Measurements from ENCODE around the gene ADGRL2.
"Not testable (repeated sequence)": the region's sequence is repeated elsewhere in the genome, so short reads cannot be mapped to it uniquely, and the experiment has no call there.

The ADGRL2 gene

DNA sequence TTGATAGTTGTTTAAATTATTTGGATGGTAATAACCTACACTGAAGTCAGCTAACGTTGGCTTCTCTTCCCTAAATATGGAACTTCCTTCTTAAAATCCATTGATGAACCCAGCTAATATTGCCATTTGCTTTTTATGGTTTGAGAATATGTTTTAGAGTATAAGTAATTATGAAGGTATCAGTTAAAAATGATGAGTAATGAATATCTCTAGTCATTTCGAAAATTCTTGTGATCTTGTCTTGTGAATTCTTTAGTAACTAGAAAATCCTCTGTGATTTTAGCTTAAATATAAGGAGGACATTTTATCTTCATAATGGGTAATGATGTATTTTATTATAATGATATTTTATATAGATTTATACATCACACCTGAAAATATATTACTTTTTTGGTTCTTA, 50.5 kb downstream of the ADGRL2 start:
- Histone ChIP-seq H3K4me3 (ENCODE audit: low read length) (no peak overlapping the region), H3K36me3 (ENCODE audit: insufficient read depth, low read length) (no peaks in the 10 kb centered on the region), H3K9ac (ENCODE audit: low read depth, low read length) (no peak overlapping the region), H3K4me1 (ENCODE audit: control insufficient read depth, insufficient read depth, low read length) (no peaks in the 10 kb centered on the region), H3K9me3 (replicated peaks; ENCODE audit: low read length) (no peaks in the 10 kb centered on the region), H3K4me2 (ENCODE audit: low read length) (no peak overlapping the region), H3K27me3 (ENCODE audit: control insufficient read depth, insufficient read depth, low read length) (no peaks in the 10 kb centered on the region)

DNA sequence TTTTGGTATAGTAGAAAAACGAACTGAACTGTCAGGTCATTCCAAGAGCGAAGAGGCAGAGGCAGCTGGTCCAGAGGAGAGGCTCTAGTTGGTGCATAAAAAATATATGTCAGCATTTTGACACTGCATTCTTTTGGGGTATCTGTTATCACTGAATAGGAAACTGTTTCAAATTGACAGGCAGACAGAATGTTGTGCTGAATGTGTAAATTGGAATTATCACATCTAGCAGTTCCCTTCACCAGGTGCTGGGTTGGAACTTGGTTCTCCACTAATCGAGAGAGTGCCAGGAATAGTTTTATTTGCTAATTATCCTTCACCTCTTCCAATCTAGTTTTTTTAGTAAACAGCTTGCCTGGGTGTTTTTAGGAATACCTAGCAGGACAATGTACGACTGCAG, 52.2 kb downstream of the ADGRL2 start:
- Histone ChIP-seq H3K4me1 (ENCODE audit: control insufficient read depth, insufficient read depth, low read length) (no peaks in the 10 kb centered on the region), H3K9ac (ENCODE audit: low read depth, low read length) (no peak overlapping the region), H3K9me3 (replicated peaks; ENCODE audit: low read length) (no peaks in the 10 kb centered on the region), H3K36me3 (ENCODE audit: insufficient read depth, low read length) (no peaks in the 10 kb centered on the region), H3K4me2 (ENCODE audit: low read length) (no peak overlapping the region), H3K27me3 (ENCODE audit: control insufficient read depth, insufficient read depth, low read length) (no peaks in the 10 kb centered on the region), H3K4me3 (ENCODE audit: low read length) (no peak overlapping the region)

GRCh38 chr1:81867235-81867634, 66.5 kb downstream of the ADGRL2 start:
- Histone ChIP-seq H3K9ac (ENCODE audit: low read depth, low read length) (no peak overlapping the region), H3K27me3 (ENCODE audit: control insufficient read depth, insufficient read depth, low read length) (no peaks in the 10 kb centered on the region)

DNA sequence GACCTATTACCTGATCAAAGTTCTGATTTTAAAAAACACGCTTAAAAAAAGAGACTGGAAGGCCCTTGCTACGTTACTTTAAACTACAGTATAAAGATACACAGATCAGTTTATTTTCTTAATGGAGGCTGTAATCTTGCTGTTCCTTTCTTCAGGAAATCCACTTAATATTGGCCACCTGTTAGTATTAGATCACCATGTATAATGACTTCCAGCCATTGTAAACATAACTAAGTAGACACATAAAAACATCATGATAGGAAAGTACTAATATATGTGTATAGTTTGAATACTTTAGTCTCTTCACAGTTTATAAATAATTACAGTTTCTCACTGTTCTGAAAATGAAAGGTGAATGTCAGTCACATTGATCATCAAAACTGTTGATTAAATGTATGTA, 68.6 kb downstream of the ADGRL2 start:
- H3K9ac ChIP-seq (ENCODE audit: low read depth, low read length), result no peak overlapping the region
- H3K36me3 ChIP-seq (ENCODE audit: insufficient read depth, low read length), result no peaks in the 10 kb centered on the region
- no peak overlapping the region for H3K4me3 ChIP-seq (ENCODE audit: low read length)
- no peak overlapping the region for H3K4me2 ChIP-seq (ENCODE audit: low read length)
- no peaks in the 10 kb centered on the region for H3K9me3 ChIP-seq (replicated peaks; ENCODE audit: low read length)
- no peaks in the 10 kb centered on the region for H3K4me1 ChIP-seq (ENCODE audit: control insufficient read depth, insufficient read depth, low read length)
- H3K27me3 ChIP-seq (ENCODE audit: control insufficient read depth, insufficient read depth, low read length), result no peaks in the 10 kb centered on the region

More at GRCh38 chr1:81867235-81867634, 66.5 kb downstream of the ADGRL2 start:
- H3K4me2 ChIP-seq (ENCODE audit: low read length), result no peak overlapping the region
- no peak overlapping the region for H3K4me3 ChIP-seq (ENCODE audit: low read length)
- no peaks in the 10 kb centered on the region for H3K4me1 ChIP-seq (ENCODE audit: control insufficient read depth, insufficient read depth, low read length)
- H3K36me3 ChIP-seq (ENCODE audit: insufficient read depth, low read length), result no peaks in the 10 kb centered on the region
- H3K9me3 ChIP-seq (replicated peaks; ENCODE audit: low read length), result no peaks in the 10 kb centered on the region

- H3K4me3 ChIP-seq (ENCODE audit: low read length); H3K9ac ChIP-seq (ENCODE audit: low read depth, low read length); H3K9me3 ChIP-seq (replicated peaks; ENCODE audit: low read length); H3K4me2 ChIP-seq (ENCODE audit: low read length); H3K27me3 ChIP-seq (ENCODE audit: control insufficient read depth, insufficient read depth, low read length); H3K36me3 ChIP-seq (ENCODE audit: insufficient read depth, low read length); H3K4me1 ChIP-seq (ENCODE audit: control insufficient read depth, insufficient read depth, low read length): not testable (repeated sequence)
These were observed 70.4 kb downstream of the ADGRL2 start for GRCh38 chr1:81871091-81871490.

- H3K4me2 ChIP-seq (ENCODE audit: low read length), result no peak overlapping the region
- no peaks in the 10 kb centered on the region for H3K27me3 ChIP-seq (ENCODE audit: control insufficient read depth, insufficient read depth, low read length)
- no peak overlapping the region for H3K4me3 ChIP-seq (ENCODE audit: low read length)
- H3K9me3 ChIP-seq (replicated peaks; ENCODE audit: low read length), result no peaks in the 10 kb centered on the region
- no peaks in the 10 kb centered on the region for H3K36me3 ChIP-seq (ENCODE audit: insufficient read depth, low read length)
- H3K4me1 ChIP-seq (ENCODE audit: control insufficient read depth, insufficient read depth, low read length), result peaks cover 4% of the 10 kb centered on the region
- no peak overlapping the region for H3K9ac ChIP-seq (ENCODE audit: low read depth, low read length)
These were observed 73.2 kb downstream of the ADGRL2 start for GRCh38 chr1:81873946-81874345.

DNA sequence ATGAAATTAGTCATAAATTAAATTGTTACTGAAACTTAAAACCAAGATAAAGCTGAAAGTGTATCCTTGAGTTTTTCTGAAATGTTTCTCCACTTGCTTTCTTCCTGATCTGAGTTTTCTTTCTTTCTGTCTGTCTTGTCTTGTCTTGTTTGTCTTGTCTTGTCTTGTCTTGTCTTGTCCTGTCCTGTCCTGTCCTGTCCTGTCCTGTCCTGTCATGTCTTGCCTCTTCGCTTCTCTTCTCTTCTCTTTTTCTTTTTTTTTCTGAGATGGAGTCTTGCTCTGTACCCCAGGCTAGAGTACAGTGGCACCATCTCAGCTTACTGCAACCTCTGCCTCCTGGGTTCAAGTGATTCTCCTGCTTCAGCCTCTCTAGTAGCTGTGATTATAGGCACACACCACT, 73.7 kb downstream of the ADGRL2 start:
- no peak overlapping the region for H3K4me2 ChIP-seq (ENCODE audit: low read length)
- peaks cover 4% of the 10 kb centered on the region for H3K4me1 ChIP-seq (ENCODE audit: control insufficient read depth, insufficient read depth, low read length)
- H3K4me3 ChIP-seq (ENCODE audit: low read length), result no peak overlapping the region
- no peaks in the 10 kb centered on the region for H3K9me3 ChIP-seq (replicated peaks; ENCODE audit: low read length)
- no peak overlapping the region for H3K9ac ChIP-seq (ENCODE audit: low read depth, low read length)
- H3K27me3 ChIP-seq (ENCODE audit: control insufficient read depth, insufficient read depth, low read length), result no peaks in the 10 kb centered on the region
- no peaks in the 10 kb centered on the region for H3K36me3 ChIP-seq (ENCODE audit: insufficient read depth, low read length)

- H3K9me3 ChIP-seq (replicated peaks; ENCODE audit: low read length), result no peaks in the 10 kb centered on the region
- H3K4me2 ChIP-seq (ENCODE audit: low read length), result no peak overlapping the region
- H3K4me3 ChIP-seq (ENCODE audit: low read length), result no peak overlapping the region
- no peaks in the 10 kb centered on the region for H3K36me3 ChIP-seq (ENCODE audit: insufficient read depth, low read length)
- no peak overlapping the region for H3K9ac ChIP-seq (ENCODE audit: low read depth, low read length)
- H3K27me3 ChIP-seq (ENCODE audit: control insufficient read depth, insufficient read depth, low read length), result no peaks in the 10 kb centered on the region
- peaks cover 4% of the 10 kb centered on the region for H3K4me1 ChIP-seq (ENCODE audit: control insufficient read depth, insufficient read depth, low read length)
These were observed 74.2 kb downstream of the ADGRL2 start for GRCh38 chr1:81874940-81875339.

DNA sequence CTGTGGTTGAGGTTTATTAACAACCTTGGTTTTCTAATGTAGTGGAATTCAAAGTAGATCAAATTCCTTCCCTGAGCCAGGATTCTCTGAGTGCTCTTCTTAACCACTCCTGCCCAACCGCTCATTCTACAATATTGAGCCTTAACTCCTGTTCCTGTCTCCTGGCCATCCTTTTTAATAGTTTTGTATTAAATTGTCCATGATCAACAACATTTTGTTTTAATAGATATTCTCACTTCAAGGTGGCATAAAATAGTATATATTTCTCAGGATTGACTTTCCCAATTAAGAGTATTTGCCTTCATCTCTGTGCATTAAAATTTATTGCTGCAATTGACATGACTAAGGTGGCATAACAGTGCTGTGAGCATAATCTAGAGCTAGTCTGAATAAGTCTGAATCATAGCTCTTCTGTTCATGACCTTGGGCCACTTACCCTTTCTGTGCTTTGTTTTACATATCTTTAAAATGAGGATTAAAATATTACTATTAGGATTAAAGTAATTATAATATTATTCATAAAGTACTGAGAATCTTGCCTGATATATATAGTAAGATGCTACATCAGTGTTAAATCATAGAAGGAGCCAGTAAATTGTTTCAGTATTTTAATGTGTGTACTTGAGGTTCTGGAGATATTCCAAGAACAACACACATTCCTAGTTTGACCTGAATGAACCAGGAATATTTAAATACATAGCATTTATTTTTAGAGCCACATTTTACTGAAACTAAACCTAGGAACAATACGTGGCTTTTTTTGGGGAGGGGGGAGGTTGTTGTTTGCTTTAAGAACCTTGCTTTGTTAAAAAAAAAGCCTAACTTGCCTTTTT, 76.4 kb downstream of the ADGRL2 start:
- Histone ChIP-seq H3K4me3 (ENCODE audit: low read length) (no peak overlapping the region), H3K4me1 (ENCODE audit: control insufficient read depth, insufficient read depth, low read length) (peaks cover 4% of the 10 kb centered on the region), H3K27me3 (ENCODE audit: control insufficient read depth, insufficient read depth, low read length) (no peaks in the 10 kb centered on the region), H3K4me2 (ENCODE audit: low read length) (no peak overlapping the region), H3K9ac (ENCODE audit: low read depth, low read length) (no peak overlapping the region), H3K36me3 (ENCODE audit: insufficient read depth, low read length) (no peaks in the 10 kb centered on the region), H3K9me3 (replicated peaks; ENCODE audit: low read length) (no peaks in the 10 kb centered on the region)

DNA sequence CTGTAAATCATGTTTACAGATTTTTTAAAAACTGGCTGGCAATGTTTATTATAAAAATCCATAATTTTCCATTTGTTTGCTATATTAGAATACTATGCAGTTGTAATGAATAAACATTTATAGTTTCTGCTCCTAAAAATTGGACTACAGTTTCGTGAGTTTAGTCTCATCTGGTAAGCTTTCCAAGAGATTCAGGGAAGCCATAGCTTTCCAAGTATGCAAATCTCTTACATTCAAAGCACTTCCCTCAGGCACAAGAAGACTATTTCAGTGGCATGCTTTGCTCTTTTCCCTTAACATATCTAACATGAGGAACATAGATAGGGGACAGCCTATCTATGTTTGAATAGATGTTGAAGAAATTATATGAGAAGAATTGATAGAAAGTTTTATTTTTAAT, 77.2 kb downstream of the ADGRL2 start:
- Histone ChIP-seq H3K27me3 (ENCODE audit: control insufficient read depth, insufficient read depth, low read length) (no peaks in the 10 kb centered on the region), H3K9me3 (replicated peaks; ENCODE audit: low read length) (no peaks in the 10 kb centered on the region), H3K36me3 (ENCODE audit: insufficient read depth, low read length) (no peaks in the 10 kb centered on the region), H3K4me3 (ENCODE audit: low read length) (no peak overlapping the region), H3K9ac (ENCODE audit: low read depth, low read length) (no peak overlapping the region), H3K4me2 (ENCODE audit: low read length) (no peak overlapping the region), H3K4me1 (ENCODE audit: control insufficient read depth, insufficient read depth, low read length) (peaks cover 4% of the 10 kb centered on the region)

- Histone ChIP-seq H3K9ac (ENCODE audit: low read depth, low read length) (no peak overlapping the region), H3K9me3 (replicated peaks; ENCODE audit: low read length) (no peaks in the 10 kb centered on the region), H3K4me1 (ENCODE audit: control insufficient read depth, insufficient read depth, low read length) (peaks cover 4% of the 10 kb centered on the region), H3K36me3 (ENCODE audit: insufficient read depth, low read length) (no peaks in the 10 kb centered on the region), H3K27me3 (ENCODE audit: control insufficient read depth, insufficient read depth, low read length) (no peaks in the 10 kb centered on the region), H3K4me2 (ENCODE audit: low read length) (no peak overlapping the region), H3K4me3 (ENCODE audit: low read length) (no peak overlapping the region)
These were observed 77.8 kb downstream of the ADGRL2 start for GRCh38 chr1:81878538-81878937.

DNA sequence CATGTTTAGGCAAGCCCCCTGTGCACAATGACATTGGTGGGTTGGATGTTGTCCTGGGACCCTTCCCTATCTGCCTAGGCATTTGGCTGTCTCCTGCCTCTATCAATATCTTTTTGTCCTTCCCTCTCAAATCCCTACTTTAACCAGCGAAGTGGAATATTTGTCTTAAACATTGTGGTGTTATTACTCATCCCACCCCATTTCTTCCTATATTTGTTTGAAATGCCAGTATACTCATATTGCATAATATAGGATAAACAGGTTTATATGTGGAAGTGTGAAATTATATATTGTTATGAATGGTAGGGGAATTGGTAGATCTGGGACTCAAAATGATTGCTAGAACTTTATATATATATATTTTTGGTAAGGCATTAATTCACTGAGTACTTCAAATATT, 80.0 kb downstream of the ADGRL2 start:
- no peak overlapping the region for H3K4me3 ChIP-seq (ENCODE audit: low read length)
- no peaks in the 10 kb centered on the region for H3K36me3 ChIP-seq (ENCODE audit: insufficient read depth, low read length)
- H3K4me1 ChIP-seq (ENCODE audit: control insufficient read depth, insufficient read depth, low read length), result peaks cover 4% of the 10 kb centered on the region
- no peaks in the 10 kb centered on the region for H3K27me3 ChIP-seq (ENCODE audit: control insufficient read depth, insufficient read depth, low read length)
- no peak overlapping the region for H3K9ac ChIP-seq (ENCODE audit: low read depth, low read length)
- no peaks in the 10 kb centered on the region for H3K9me3 ChIP-seq (replicated peaks; ENCODE audit: low read length)
- H3K4me2 ChIP-seq (ENCODE audit: low read length), result no peak overlapping the region

Data from skeletal muscle satellite cell (primary cell).